ENCODE results near the gene FBXO47. TPM values are rescaled to one million over a fixed set of nuclear protein-coding genes. Genes with fewer than 3 reads are reported as not detected.
"Not testable (repeated sequence)": the region's sequence is repeated elsewhere in the genome, so short reads cannot be mapped to it uniquely, and the experiment has no call there.

The FBXO47 gene
- total RNA-seq, 1 donor from 2014 or later, result not detected

DNA sequence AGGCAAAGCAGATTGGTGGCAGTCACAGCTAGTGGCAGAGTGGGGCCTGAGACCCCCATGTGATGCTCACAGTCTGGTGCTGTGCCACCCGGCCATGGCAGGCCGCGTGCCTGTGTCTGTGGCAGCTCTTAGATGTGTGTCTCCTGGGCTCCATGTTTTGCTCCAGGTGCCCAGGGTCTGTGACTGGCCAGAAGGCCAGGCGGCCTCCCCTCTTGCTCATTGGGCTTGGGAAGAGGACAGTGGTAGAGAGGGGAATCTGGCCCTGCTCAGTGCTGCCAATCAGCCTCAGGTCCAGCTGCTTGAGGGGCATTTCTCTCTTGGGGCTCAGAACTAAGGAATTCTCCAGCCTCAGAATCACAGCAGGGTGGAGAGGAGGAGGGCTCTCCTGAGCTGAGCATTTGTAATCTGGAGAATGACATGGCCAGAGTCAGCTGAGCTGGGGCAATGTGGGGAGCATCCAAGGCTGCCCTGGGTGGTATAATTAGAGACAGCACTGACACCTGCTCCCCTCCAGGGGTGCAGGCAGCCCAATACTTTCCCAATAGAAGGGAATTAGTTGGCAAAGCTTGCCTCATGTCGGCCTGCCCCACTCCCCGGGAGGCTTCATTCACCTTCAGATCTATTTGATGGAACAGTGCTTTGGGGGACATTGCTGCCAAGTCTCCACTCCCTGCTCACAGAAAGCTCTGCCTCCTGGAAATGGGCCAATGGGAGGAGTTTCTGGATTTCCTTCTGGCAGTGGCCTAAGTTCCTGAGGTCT lies 44.5 kb downstream of the FBXO47 start:
- peak; percentile 75 for DNase-seq (ENCODE audit: low spot score)

DNA sequence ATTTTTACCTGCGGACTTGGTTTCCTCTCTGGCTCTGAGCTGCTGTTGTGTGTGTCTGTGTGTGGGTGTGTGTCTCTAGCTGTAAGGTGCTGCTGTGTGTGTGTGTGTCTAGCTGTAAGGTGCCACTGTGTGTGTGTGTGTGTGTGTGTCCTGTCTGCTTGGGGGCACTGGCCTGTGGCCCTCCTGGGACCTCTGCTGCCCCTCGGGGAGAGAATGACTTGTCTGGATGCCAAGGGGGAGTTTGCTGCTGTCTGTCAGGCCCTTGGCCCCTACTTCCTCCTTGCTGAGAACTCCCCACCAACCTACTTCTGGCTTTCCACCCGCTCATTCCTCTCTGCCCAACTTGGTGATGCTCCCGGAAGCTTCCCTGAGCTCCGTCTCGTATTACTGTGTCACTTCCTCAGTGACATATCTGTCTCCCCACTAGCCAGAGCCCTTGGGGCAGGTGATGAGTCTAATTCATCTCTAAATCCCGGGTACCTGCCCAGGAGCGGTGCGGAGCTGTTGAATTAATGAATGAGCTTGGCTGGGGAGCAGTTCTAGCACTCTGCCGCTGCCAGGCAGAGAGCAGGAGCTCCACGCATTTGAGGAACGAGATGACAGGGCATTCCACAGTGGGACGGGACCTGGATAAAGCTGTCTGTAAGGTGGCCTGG lies 45.3 kb downstream of the FBXO47 start:
- no peak for DNase-seq (ENCODE audit: low spot score)

DNA sequence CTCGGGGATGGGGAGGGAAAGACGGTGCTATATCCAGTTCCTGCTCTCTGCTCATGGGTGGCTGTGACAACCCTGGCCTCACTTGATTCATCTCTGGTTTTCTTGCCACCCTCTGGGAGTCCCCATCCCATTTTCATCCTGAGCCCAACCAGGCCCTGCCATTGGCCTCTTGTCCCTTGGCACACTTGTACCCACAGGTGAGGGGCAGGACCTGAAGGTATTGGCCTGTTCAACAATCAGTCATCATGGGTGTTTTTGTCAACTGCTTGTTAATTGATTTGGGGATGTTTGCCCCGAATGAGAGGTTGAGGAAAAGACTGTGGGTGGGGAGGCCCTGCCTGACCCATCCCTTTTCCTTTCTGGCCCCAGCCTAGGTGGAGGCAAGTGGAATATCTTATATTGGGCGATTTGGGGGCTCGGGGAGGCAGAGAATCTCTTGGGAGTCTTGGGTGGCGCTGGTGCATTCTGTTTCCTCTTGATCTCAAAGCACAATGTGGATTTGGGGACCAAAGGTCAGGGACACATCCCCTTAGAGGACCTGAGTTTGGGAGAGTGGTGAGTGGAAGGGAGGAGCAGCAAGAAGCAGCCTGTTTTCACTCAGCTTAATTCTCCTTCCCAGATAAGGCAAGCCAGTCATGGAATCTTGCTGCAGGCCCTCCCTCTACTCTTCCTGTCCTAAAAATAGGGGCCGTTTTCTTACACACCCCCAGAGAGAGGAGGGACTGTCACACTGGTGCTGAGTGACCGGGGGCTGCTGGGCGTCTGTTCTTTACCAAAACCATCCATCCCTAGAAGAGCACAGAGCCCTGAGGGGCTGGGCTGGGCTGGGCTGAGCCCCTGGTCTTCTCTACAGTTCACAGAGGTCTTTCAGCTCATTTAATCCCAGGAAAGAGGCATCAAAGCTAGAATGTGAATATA lies 46.6 kb downstream of the FBXO47 start:
- DNase-seq (ENCODE audit: low spot score), result no peak

DNA sequence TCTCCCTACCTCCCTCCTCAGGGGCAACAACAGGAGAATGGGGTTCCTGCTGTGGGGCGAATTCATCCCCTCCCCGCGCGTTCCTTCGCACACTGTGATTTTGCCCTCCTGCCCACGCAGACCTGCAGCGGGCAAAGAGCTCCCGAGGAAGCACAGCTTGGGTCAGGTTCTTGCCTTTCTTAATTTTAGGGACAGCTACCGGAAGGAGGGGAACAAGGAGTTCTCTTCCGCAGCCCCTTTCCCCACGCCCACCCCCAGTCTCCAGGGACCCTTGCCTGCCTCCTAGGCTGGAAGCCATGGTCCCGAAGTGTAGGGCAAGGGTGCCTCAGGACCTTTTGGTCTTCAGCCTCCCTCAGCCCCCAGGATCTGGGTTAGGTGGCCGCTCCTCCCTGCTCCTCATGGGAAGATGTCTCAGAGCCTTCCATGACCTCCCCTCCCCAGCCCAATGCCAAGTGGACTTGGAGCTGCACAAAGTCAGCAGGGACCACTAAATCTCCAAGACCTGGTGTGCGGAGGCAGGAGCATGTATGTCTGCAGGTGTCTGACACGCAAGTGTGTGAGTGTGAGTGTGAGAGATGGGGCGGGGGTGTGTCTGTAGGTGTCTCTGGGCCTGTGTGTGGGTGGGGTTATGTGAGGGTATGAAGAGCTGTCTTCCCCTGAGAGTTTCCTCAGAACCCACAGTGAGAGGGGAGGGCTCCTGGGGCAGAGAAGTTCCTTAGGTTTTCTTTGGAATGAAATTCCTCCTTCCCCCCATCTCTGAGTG lies 47.7 kb downstream of the FBXO47 start:
- DNase-seq (ENCODE audit: low spot score), result no peak

DNA sequence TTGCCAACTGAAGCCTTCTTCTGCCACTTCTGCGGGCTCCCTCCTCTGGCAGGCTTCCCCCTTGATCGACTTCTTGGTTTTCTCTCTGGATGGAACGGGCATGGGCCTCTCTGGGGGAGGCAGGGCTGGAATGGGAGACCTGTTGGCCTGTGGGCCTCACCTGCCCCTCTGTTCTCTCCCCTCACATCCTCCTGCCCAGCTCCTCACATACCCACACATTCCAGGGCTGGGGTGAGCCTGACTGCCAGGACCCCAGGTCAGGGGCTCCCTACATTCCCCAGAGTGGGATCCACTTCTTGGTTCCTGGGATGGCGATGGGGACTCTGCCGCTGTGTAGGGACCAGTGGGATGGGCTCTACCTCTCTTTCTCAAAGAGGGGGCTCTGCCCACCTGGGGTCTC lies 48.3 kb downstream of the FBXO47 start:
- DNase-seq (ENCODE audit: low spot score), result no peak

DNA sequence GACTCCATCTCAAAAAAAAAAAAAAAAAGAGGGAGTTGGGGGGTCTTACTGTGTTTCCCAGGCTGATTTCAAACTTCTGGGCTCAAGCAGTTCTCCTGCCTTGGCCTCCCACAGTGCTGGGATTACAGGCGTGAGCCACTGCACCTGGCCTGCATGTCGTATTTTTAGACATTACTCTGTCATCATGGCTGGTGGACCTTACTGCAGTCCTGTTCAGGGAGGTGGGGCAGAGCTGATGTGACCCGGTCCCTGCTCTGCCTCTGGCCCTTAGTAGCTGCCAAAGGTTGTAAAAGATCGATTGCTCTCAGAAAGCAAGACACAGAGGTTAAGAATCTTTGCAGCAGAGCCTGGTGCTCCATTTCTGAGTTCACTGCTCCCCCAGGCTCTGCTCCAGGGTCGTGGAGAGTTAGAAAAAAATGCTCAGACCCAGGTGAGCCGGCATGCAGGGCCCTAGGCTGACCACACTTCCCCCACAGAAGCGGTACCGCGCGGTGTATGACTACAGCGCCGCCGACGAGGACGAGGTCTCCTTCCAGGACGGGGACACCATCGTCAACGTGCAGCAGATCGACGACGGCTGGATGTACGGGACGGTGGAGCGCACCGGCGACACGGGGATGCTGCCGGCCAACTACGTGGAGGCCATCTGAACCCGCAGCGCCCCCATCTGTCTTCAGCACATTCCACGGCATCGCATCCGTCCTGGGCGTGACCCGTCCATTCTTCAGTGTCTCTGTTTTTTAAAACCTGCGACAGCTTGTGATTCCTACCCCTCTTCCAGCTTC lies 48.9 kb downstream of the FBXO47 start:
- no peak for DNase-seq (ENCODE audit: low spot score)

DNA sequence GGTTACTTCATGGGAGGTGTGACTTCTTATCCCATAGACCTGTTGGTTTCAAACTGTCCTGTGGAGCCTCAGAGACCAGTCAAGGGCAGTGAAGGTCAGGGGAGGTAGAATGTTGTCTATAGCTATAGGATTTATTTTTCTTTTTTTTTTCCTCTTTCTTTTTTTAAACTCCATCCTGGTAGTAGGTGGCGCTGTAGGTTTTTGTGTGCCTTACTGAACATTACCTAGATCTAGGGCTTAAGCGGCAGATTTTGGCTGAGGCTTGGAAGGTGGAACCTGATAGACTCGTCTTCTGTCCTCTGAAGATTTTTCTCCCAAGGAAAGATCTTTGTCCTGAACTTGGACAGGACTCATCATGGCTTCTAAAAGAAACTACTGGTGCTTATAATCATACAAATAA lies 49.9 kb downstream of the FBXO47 start:
- no peak for DNase-seq (ENCODE audit: low spot score)

DNA sequence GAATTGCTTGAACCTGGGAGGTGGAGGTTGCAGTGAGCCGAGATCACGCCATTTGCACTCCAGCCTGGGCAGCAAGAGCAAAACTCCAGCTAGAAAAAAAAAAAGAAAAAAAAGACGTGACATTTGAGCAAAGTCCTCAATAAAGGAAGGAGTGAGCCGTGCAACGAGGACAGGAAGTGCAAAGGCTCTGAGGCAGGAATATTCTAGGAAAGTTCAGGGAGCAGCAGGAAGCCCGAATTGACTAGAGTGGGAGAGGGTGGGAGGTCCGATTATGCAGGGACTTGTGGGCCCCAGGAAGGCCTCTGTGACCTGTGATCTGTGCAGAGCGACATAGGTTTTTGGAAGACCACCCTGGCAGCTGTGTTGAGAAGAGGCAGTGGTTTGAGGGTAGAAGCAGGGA lies 50.4 kb downstream of the FBXO47 start:
- no peak for DNase-seq (ENCODE audit: low spot score)

DNA sequence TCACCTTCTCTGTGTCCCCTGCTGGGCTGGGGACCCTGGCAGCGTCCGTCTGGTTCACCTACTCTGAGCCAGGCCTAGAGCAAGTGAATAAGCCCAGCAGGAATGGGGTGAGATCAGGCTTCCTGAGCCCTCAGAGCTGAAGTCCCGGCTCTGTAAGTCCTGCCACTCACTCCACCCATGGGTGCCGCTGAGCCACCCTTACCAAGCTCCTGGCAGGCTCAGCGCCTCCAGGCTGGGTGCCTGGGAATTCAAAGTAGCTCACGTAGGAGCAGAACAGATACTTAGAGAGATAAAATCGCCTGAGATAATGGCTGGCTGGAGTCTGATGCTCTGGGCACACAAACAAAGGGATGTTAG lies 51.6 kb downstream of the FBXO47 start:
- DNase-seq (ENCODE audit: low spot score), result no peak

DNA sequence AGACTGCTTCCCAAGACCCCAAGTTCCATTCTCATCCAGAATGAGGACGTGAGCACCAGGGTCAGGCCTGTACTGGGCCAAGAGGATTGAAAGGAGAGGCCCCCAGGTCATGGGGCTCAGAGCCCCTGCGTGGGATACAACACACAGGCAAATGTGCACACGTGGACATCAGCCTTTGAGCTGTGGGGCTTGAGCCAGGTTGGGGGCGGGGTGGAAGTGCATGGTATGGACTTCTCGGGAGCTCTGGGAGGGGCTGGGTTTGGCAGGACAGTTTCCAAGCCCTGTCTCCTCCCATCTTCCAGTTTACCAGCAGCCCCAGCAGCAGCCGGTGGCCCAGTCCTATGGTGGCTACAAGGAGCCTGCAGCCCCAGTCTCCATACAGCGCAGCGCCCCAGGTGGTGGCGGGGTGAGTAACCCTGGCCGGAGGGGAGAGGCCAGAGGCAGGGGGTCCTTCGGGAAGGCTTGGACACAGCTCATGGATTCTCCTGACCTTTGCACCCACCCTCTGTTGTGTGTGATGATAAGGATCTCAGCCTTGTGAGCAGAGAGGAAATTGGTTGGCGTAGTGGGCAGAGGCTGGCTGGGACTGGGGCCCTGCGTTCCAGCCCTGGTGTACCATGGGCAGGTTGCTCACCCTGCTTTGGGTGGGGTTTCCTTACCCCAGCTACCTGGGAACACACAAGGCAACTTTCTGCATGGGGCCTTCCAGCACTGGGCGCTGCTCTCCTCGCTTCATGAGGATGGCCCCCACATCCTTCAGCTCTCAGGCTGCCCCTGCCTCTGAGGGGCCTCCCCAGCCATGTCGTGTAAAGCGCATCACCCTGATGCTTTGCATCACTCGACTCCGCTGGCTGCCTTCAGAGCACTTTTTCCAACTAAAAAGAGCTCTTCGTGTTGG lies 52.2 kb downstream of the FBXO47 start:
- DNase-seq (ENCODE audit: low spot score), result no peak

DNA sequence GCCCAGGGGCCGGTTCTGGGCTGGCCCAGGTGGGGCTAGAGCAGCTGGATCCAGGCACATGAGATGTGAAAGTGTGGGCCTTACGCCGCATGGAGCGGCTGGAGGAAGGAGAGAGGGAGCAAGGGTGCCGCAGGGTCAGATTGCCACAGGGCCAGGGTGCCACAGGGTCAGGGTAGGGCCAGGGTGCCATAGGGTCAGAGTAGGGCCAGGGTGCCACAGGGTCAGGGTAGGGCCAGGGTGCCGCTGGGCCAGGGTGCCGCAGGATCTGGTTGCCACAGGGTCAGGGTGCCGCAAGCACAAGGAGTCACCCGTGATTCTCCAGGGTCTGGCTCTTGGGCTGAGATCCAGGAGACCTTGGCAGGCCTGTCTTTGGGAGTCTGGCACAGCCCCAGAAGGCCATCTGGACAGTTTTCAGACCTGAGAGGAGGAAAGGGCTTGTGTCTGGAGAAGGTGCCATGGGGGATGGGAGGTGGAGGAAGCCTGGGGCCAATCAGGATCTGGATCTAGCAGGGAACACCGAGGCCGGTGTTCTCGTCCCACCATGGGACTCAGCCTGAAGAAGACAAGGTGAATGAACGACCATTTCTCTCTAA lies 54.9 kb downstream of the FBXO47 start:
- peak; percentile 63 for DNase-seq (ENCODE audit: low spot score)

DNA sequence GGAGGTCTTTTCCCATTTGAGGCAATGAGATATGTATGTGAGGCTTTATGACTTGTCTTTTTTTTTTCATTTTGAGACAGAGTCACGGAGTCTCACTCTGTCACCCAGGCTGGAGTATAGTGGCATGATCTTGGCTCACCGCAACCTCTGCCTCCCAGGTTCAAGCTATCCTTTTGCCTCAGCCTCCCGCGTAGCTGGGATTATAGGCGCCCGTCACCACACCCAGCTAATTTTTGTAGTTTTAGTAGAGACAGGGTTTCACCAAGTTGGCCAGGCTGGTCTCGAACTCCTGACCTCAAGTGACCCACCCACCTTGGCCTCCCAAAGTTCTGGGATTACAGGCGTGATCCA lies 55.5 kb downstream of the FBXO47 start:
- not testable (repeated sequence) for DNase-seq (ENCODE audit: low spot score)

DNA sequence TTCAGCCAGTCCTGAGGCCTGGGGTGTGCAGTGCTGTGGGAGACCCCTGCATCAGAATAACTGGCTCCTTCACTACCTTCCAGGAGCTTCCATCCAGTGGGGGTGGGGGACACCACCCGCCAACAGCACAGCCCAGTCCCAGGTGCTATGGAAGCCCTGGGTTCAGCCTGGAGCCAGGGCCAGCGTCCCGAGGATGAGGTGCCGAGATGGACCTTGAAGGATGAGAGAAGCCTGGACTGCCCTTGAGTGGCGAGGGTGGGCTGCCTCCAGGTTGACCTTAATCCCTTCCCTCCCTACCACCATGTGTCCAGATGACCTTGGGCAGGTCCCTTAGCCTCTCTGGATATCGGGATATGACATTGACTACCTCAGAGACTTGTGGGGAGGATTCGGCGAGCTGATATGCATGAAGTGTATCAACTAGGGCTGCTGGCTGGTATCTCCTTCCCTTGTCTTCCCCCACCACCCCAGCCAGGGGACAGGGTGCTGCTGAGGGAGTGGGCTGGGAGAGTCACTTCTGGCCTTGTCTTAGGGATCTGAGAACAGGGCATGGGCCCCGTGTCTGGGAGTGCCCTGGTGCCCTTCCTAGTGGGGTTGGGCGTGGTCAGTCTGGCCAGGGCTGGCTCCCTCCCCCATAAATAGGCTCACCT lies 56.0 kb downstream of the FBXO47 start:
- DNase-seq (ENCODE audit: low spot score), result no peak

DNA sequence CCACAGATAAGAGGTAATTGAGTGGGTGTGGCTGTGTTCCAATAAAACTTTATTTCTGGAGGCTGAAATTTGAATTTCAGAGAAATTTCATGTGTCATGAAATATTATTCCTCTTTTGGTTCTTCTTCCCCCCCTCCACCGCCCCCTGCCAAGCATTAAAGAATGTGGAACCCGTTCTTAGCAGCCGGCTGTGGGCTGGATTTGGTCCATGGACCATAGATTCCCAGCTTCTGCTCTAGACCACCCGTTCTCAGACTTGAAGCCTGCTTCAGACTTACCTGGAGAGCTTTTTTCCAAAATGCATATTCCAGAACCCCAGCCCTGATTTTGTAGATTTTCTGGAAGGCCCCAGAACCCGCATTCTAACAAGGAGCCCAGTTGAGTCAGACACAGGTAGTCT lies 56.9 kb downstream of the FBXO47 start:
- no peak for DNase-seq (ENCODE audit: low spot score)

DNA sequence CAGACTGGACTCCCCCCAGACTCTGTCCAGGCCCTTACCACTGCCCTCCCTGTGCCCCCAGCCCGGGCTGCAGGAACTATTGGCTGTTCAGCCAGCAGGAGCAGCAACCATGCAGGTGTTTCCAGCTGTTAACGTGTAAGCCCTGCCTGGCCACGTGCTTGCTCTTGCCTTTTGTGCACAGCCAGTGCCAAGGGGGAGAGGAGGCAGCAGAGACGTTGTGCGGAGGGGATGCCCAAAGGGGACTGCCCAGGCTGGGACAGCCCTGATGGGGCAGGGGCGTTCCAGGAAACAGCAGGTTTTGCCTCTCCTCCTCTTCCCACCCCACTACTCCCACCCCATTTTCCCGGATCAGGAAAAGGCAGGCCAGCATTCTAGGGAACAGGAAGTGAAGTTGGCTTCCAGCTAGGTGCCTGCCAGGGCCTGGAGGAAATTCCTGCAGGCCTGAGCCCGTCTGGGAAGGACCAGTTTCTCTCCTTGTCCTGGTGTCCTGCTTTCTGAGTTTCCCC lies 58.5 kb downstream of the FBXO47 start:
- DNase-seq (ENCODE audit: low spot score), result no peak

DNA sequence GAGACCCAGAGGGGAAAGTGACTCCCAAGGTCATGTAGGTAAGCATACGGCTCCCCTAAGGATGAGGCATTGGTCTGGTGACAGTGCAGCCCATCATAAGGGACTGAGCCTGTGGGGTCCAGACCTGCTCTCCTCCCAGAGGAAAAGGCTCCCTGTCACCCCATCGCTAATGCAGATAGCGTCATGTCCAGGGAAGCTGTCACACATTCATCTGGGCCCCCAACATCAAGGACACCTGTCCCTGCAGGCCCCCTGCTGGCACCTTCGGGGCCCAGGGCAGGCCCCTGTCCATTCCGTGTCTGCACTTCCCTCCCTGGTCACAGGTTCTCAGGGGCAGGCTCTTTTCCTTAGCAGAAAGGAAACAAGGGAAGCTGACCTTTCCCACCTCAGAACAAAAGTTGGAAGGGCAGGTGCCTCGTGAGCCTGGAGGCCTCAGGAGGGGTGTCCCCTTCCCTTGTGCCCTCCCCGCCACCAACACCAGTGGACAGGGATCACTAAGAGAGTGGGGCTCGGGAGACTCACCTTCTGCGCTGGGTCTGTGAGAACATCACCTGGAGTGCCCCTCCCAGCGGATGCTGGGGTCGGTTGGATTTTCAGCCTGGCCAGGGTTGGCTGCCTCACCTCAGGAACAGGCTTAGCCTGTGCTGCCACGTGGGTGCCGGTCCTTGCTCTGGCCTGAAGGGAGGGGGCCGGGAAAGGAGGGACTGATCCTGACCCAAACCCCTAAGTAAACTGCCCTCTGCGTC lies 59.1 kb downstream of the FBXO47 start:
- no peak for DNase-seq (ENCODE audit: low spot score)

DNA sequence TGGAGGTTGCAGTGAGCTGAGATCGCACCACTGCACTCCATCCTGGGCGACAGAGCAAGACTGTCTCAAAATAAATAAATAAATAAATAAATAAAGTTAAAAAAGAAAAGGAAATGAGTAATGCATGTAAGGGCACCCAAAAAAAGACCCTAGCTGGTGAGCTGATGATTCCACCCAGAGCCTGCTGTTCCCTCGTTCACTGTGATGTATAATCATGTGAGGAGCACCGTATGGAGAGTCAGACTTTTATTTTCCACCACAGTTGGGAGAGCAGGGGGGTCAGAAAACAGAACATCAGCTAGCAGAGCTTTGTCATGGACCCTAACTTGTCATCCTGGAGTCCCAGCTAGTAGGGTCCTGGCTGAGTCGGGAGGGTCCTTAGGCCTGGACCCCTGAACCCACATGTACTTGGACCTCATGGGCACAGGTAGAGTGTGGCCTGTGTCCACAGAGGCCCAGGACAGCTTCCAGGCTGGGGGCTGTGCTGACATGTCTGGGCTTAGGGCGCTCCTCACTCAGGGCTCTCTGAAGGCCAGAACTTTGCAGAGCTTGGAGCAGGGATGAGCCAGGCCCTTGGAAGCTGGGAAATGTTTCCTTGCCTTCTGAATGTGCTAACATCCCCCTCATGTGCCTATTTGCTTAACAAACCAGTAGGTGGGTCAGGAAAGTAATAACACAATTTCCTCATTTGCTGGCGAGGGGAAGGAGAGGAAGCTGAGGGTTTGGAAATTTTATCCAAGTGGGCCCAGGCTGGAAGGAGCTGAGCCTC lies 60.6 kb downstream of the FBXO47 start:
- no peak for DNase-seq (ENCODE audit: low spot score)
